Endothelial cell (in vitro differentiated cells): ENCODE results near the gene BCL2. TPM values are rescaled to one million over a fixed set of nuclear protein-coding genes. Genes with fewer than 3 reads are reported as not detected.
"Not testable (repeated sequence)": the region's sequence is repeated elsewhere in the genome, so short reads cannot be mapped to it uniquely, and the experiment has no call there.

Experiments used
- DNase-seq: peaks from one replicate; pipeline ENCODE4 v3.0.0; 2021; ENCODE audit warnings: low spot score
- H3K27ac Mint-ChIP-seq: one replicate; pipeline ENCODE4 v1.8.0; 2021; ENCODE audit warnings: mixed read lengths, inconsistent platforms; ENCODE audit not compliant: unreplicated experiment
- H3K27me3 Mint-ChIP-seq: one replicate; pipeline ENCODE4 v1.8.0; 2021; ENCODE audit warnings: mild to moderate bottlenecking, moderate library complexity, mixed read lengths, inconsistent platforms; ENCODE audit not compliant: unreplicated experiment
- H3K36me3 Mint-ChIP-seq: one replicate; pipeline ENCODE4 v1.8.0; 2021; ENCODE audit warnings: mild to moderate bottlenecking, low read depth, mixed read lengths, inconsistent platforms; ENCODE audit not compliant: unreplicated experiment
- H3K4me1 Mint-ChIP-seq: one replicate; pipeline ENCODE4 v1.8.0; 2021; ENCODE audit warnings: mild to moderate bottlenecking, mixed read lengths, inconsistent platforms; ENCODE audit not compliant: unreplicated experiment
- H3K4me3 Mint-ChIP-seq: one replicate; pipeline ENCODE4 v1.8.0; 2021; ENCODE audit warnings: mild to moderate bottlenecking, mixed read lengths, inconsistent platforms; ENCODE audit not compliant: unreplicated experiment
- H3K9me3 Mint-ChIP-seq: one replicate; pipeline ENCODE4 v1.8.0; 2021; ENCODE audit warnings: mixed read lengths, inconsistent platforms; ENCODE audit not compliant: unreplicated experiment
- CTCF ChIP-seq: fragments of 200-600 bp; sonication (generic); IDR thresholded peaks from one replicate; pipeline ENCODE4 v1.5.0; 2021; ENCODE audit warnings: antibody characterized with exemption; ENCODE audit not compliant: unreplicated experiment
- total RNA-seq: library from RNA; stranded (reverse); fragmentation: NEBNext Ultra II Directional; extraction: Animal tissue kit (Norgen Biotek cat#: 25700); gene quantifications from one replicate; pipeline ENCODE4 v1.2.1, GENCODE V29; 2021; ENCODE audit not compliant: unreplicated experiment

The BCL2 gene
- total RNA-seq, 1 donor from 2014 or later = 9.2 TPM

- H3K27me3 Mint-ChIP-seq = no peaks in the 10 kb centered on the region
- no peak for DNase-seq
- H3K4me3 Mint-ChIP-seq = no peak overlapping the region
- H3K9me3 Mint-ChIP-seq = no peaks in the 10 kb centered on the region
- H3K4me1 Mint-ChIP-seq = peaks cover 14% of the 10 kb centered on the region
- no peak overlapping the region for H3K27ac Mint-ChIP-seq
- H3K36me3 Mint-ChIP-seq = no peaks in the 10 kb centered on the region
- no peak for TF ChIP-seq CTCF
Observed at GRCh38 chr18:63205791-63206252, 113.7 kb downstream of the BCL2 start.

- no peak overlapping the region for H3K4me3 Mint-ChIP-seq
- H3K4me1 Mint-ChIP-seq = peaks cover 14% of the 10 kb centered on the region
- H3K9me3 Mint-ChIP-seq = no peaks in the 10 kb centered on the region
Observed at GRCh38 chr18:63203497-63203896, 116.1 kb downstream of the BCL2 start.

GRCh38 chr18:63202828-63203227 lies 116.7 kb downstream of the BCL2 start:
- Mint-ChIP-seq H3K9me3 (no peaks in the 10 kb centered on the region), H3K36me3 (no peaks in the 10 kb centered on the region), H3K4me1 (peaks cover 14% of the 10 kb centered on the region), H3K4me3 (no peak overlapping the region), H3K27me3 (no peaks in the 10 kb centered on the region), H3K27ac (no peak overlapping the region)
- no peak for TF ChIP-seq CTCF
- DNase-seq = no peak

More at GRCh38 chr18:63203497-63203896, 116.1 kb downstream of the BCL2 start:
- H3K27ac Mint-ChIP-seq = no peak overlapping the region
- DNase-seq = no peak
- H3K36me3 Mint-ChIP-seq = no peaks in the 10 kb centered on the region
- no peak for TF ChIP-seq CTCF
- H3K27me3 Mint-ChIP-seq = no peaks in the 10 kb centered on the region

GRCh38 chr18:63201456-63201855 lies 118.1 kb downstream of the BCL2 start:
- DNase-seq, H3K9me3 Mint-ChIP-seq, H3K36me3 Mint-ChIP-seq, H3K27me3 Mint-ChIP-seq, H3K4me1 Mint-ChIP-seq, H3K27ac Mint-ChIP-seq, H3K4me3 Mint-ChIP-seq: not testable (repeated sequence)

GRCh38 chr18:63199743-63200241 lies 119.8 kb downstream of the BCL2 start:
- H3K9me3 Mint-ChIP-seq = no peaks in the 10 kb centered on the region
- no peak overlapping the region for H3K27ac Mint-ChIP-seq

More at GRCh38 chr18:63199743-63200241, 119.8 kb downstream of the BCL2 start:
- no peak overlapping the region for H3K4me3 Mint-ChIP-seq
- H3K27me3 Mint-ChIP-seq = no peaks in the 10 kb centered on the region
- DNase-seq = no peak
- H3K36me3 Mint-ChIP-seq = no peaks in the 10 kb centered on the region
- no peaks in the 10 kb centered on the region for H3K4me1 Mint-ChIP-seq
- no peak for TF ChIP-seq CTCF
